Measurements from ENCODE around the gene DEFB118. TPM values are rescaled to one million over a fixed set of nuclear protein-coding genes. Genes with fewer than 3 reads are reported as not detected.

The DEFB118 gene, protein sequence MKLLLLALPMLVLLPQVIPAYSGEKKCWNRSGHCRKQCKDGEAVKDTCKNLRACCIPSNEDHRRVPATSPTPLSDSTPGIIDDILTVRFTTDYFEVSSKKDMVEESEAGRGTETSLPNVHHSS
- not detected for total RNA-seq

DNA sequence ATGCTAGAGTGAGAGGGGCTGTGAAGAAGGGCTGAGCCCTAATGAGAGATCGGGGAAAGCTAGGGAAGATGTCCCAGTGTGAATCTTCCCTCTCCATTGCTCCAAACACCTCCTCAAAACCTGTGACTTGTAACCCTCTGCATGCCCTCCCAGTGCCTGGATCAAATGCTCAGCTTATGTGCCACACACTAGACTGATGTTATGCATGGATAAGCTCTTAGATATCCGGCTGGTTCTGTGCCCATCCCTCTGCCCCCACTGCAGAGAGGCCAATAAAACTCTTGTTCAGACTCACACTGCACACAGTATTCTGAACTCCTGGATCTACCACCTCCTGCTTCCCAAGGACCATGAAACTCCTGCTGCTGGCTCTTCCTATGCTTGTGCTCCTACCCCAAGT lies at the start of gene DEFB118:
Gene DEFB118, plus strand, starts transcription at position 301 of the 400 bp plus-strand sequence. Its CDS starts 50 bp downstream, at position 351.
- Mint-ChIP-seq H3K9me3 (peaks cover 3% of the 10 kb centered on the region), H3K4me3 (no peak within 1 kb of the TSS), H3K27ac (no peak within 1 kb of the TSS), H3K27me3 (no peaks in the 10 kb centered on the region), H3K4me1 (ENCODE audit: low read depth) (no peaks in the 10 kb centered on the region), H3K36me3 (ENCODE audit: low read depth) (no peaks in the 10 kb centered on the region)
- TF ChIP-seq, protein P1, sequence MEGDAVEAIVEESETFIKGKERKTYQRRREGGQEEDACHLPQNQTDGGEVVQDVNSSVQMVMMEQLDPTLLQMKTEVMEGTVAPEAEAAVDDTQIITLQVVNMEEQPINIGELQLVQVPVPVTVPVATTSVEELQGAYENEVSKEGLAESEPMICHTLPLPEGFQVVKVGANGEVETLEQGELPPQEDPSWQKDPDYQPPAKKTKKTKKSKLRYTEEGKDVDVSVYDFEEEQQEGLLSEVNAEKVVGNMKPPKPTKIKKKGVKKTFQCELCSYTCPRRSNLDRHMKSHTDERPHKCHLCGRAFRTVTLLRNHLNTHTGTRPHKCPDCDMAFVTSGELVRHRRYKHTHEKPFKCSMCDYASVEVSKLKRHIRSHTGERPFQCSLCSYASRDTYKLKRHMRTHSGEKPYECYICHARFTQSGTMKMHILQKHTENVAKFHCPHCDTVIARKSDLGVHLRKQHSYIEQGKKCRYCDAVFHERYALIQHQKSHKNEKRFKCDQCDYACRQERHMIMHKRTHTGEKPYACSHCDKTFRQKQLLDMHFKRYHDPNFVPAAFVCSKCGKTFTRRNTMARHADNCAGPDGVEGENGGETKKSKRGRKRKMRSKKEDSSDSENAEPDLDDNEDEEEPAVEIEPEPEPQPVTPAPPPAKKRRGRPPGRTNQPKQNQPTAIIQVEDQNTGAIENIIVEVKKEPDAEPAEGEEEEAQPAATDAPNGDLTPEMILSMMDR (IDR thresholded peaks at IDR 0.05) = no peak
- POLR2A ChIA-PET = no interaction called here
- no peak for ATAC-seq
- CTCF ChIA-PET = no interaction called here
- intact Hi-C loops (cut with micrococcal nuclease) = no loop called here
- no peak for DNase-seq

GRCh38 chr20:31322504-31322903 lies 45.9 kb upstream of the DEFB118 start:
- ChIA-PET POLR2A (no interaction called here), CTCF (interaction anchor here (1.1 kb wide), 1 partner anchor 11 kb away, joined by 4 read pairs; no protein-coding TSS in a partner anchor)
- TF ChIP-seq, protein P1 (IDR thresholded peaks at IDR 0.05) = no peak
- H3K4me1 Mint-ChIP-seq (ENCODE audit: low read depth) = no peaks in the 10 kb centered on the region
- DNase-seq = no peak
- H3K9me3 Mint-ChIP-seq = peaks cover 15% of the 10 kb centered on the region
- H3K4me3 Mint-ChIP-seq = no peak overlapping the region
- intact Hi-C loops (cut with micrococcal nuclease) = no loop called here
- no peaks in the 10 kb centered on the region for H3K36me3 Mint-ChIP-seq (ENCODE audit: low read depth)
- H3K27me3 Mint-ChIP-seq = no peaks in the 10 kb centered on the region
- ATAC-seq = no peak
- H3K27ac Mint-ChIP-seq = no peak overlapping the region

- intact Hi-C loops (cut with micrococcal nuclease) = no loop called here
- no peak overlapping the region for H3K27ac Mint-ChIP-seq
- no peaks in the 10 kb centered on the region for H3K36me3 Mint-ChIP-seq (ENCODE audit: low read depth)
- ATAC-seq (no peak), DNase-seq (no peak)
- peaks cover 1% of the 10 kb centered on the region for H3K27me3 Mint-ChIP-seq
- ChIA-PET POLR2A (no interaction called here), CTCF (no interaction called here)
- TF ChIP-seq, protein P1 (IDR thresholded peaks at IDR 0.05) = no peak
- H3K9me3 Mint-ChIP-seq = peaks cover 3% of the 10 kb centered on the region
- no peaks in the 10 kb centered on the region for H3K4me1 Mint-ChIP-seq (ENCODE audit: low read depth)
- H3K4me3 Mint-ChIP-seq = no peak overlapping the region
Observed at GRCh38 chr20:31330893-31331292, 37.5 kb upstream of the DEFB118 start.

DNA sequence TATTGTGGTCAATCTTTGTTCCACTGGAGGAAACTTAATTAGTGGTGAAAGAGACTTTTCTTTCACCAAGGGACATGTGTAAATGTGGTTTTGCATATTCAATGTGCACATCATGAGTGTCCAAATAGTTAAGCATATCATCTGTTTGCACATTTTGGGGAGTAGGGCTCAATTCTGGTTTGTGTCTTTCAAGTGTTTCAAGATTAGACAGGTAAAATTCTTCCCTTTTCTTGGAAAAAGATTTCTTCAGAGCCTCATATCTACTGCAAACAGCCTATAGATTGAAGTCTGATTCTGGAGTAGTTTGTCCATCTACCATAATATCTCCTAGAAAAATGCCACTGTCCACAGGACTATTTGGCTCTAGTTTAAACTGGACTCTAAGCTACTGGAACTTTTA lies 26.9 kb upstream of the DEFB118 start:
- no peaks in the 10 kb centered on the region for H3K4me1 Mint-ChIP-seq (ENCODE audit: low read depth)
- POLR2A ChIA-PET = no interaction called here
- no peaks in the 10 kb centered on the region for H3K9me3 Mint-ChIP-seq
- no peak overlapping the region for H3K4me3 Mint-ChIP-seq
- CTCF ChIA-PET = no interaction called here
- DNase-seq = no peak
- no peaks in the 10 kb centered on the region for H3K27me3 Mint-ChIP-seq
- ATAC-seq = no peak
- H3K27ac Mint-ChIP-seq = no peak overlapping the region
- TF ChIP-seq, protein P1 (IDR thresholded peaks at IDR 0.05) = no peak
- no peaks in the 10 kb centered on the region for H3K36me3 Mint-ChIP-seq (ENCODE audit: low read depth)
- intact Hi-C loops (cut with micrococcal nuclease) = no loop called here

DNA sequence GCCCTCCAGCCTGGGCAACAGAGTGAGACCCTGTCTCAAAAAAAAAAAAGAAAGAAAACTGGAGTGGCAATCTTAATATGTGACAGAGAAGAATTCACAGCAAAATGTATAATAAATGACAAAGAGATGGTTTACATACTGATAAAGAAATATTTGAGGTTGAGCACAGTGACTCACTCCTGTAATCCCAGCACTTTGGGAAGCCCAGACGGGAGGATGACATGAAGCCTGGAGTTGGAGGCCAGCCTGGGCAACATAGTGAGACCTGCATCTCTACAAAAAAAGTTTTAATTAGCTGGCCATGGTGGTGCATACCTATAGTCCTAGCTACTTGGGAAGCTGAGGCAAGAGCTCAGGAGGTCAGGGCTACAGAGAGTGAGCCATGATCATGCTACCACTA lies 12.4 kb upstream of the DEFB118 start:
- POLR2A ChIA-PET = no interaction called here
- peaks cover 2% of the 10 kb centered on the region for H3K27me3 Mint-ChIP-seq
- intact Hi-C loops (cut with micrococcal nuclease) = no loop called here

More for the DNA sequence above, 12.4 kb upstream of the DEFB118 start:
- no peaks in the 10 kb centered on the region for H3K9me3 Mint-ChIP-seq
- H3K36me3 Mint-ChIP-seq (ENCODE audit: low read depth) = no peaks in the 10 kb centered on the region
- DNase-seq = no peak
- H3K4me3 Mint-ChIP-seq = no peak overlapping the region
- CTCF ChIA-PET = no interaction called here
- no peaks in the 10 kb centered on the region for H3K4me1 Mint-ChIP-seq (ENCODE audit: low read depth)
- no peak overlapping the region for H3K27ac Mint-ChIP-seq
- TF ChIP-seq, protein P1 (IDR thresholded peaks at IDR 0.05) = no peak
- no peak for ATAC-seq

Data from activated CD8-positive, alpha-beta T cell treated with anti-CD3 and anti-CD28 coated beads for 36 hours (primary cell).